Measurements from ENCODE around the gene SIAH1. TPM values are rescaled to one million over a fixed set of nuclear protein-coding genes. Genes with fewer than 3 reads are reported as not detected.
"Not testable (repeated sequence)": the region's sequence is repeated elsewhere in the genome, so short reads cannot be mapped to it uniquely, and the experiment has no call there.

The SIAH1 gene
- total RNA-seq, 2 donors from 2014 or later: 19.7 to 27.9 TPM

DNA sequence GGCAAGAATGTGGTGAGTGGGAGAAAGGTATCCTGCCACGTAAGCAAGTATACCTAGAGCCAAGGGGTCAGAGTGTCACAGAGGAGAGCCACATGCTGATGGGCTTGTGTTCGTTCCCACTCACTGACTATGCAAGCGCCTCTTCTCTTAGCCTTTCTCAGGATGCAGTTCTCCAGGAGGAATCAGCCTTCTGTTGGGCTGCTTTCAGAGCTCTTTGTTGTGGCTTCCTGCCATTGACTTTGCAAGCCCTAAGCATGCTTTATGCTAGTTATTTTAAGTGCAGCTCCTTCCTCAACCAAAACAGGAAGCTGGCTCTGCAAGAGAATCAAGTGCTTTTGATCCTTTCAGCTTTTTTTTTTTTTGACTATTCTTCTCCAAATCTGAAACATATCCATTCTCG is 66.6 kb downstream of the SIAH1 start:
- H3K9ac ChIP-seq (ENCODE audit: low read depth in 2 of 2, low read length in 2 of 2): no peak overlapping the region
- H3K36me3 ChIP-seq: no peaks in the 10 kb centered on the region
- H3K27me3 ChIP-seq: no peaks in the 10 kb centered on the region
- H3K27ac ChIP-seq: no peak overlapping the region
- H3K4me3 ChIP-seq: no peak overlapping the region
- no peaks in the 10 kb centered on the region for H3K4me1 ChIP-seq
- DNase-seq: no peak
- TF ChIP-seq, protein P1, sequence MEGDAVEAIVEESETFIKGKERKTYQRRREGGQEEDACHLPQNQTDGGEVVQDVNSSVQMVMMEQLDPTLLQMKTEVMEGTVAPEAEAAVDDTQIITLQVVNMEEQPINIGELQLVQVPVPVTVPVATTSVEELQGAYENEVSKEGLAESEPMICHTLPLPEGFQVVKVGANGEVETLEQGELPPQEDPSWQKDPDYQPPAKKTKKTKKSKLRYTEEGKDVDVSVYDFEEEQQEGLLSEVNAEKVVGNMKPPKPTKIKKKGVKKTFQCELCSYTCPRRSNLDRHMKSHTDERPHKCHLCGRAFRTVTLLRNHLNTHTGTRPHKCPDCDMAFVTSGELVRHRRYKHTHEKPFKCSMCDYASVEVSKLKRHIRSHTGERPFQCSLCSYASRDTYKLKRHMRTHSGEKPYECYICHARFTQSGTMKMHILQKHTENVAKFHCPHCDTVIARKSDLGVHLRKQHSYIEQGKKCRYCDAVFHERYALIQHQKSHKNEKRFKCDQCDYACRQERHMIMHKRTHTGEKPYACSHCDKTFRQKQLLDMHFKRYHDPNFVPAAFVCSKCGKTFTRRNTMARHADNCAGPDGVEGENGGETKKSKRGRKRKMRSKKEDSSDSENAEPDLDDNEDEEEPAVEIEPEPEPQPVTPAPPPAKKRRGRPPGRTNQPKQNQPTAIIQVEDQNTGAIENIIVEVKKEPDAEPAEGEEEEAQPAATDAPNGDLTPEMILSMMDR (IDR thresholded peaks at IDR 0.05): no peak
- intact Hi-C loops (cut with DNase I): no loop called here
- H3K9me3 ChIP-seq: no peaks in the 10 kb centered on the region

DNA sequence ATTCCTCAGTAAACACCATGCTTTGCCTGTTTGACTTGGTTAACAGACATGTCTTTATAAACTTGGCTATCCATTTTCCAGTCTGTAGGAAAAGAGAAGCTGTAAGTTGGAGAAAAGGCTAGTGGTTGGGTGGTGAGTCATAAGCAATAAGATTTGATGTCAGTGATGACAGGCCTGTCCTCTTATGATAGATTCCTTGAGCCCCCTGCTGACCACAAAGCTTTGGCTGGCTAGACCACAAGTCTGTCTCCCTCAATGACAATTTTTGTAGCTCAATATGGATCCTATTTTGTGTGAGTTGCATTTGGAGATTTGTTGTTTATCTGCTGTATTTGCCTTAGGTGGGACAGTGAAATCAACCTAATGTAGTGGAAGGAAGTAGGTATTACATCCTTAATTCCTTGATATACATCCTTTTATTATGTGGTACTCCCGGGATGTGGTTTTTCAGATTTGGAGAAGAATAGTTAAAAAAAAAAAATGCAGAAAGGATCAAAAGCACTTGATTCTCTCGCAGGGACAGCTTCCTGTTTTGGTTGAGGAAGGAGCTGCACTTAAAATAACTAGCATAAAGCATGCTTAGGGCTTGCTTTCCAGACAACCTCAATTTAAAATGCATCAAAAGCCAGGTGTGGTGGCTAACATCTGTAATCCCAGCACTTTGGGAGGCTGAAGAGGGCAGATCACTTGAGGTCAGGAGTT is 67.4 kb downstream of the SIAH1 start:
- H3K4me3 ChIP-seq: no peak overlapping the region
- intact Hi-C loops (cut with DNase I): no loop called here
- no peaks in the 10 kb centered on the region for H3K9me3 ChIP-seq
- no peaks in the 10 kb centered on the region for H3K36me3 ChIP-seq
- no peak overlapping the region for H3K9ac ChIP-seq (ENCODE audit: low read depth in 2 of 2, low read length in 2 of 2)
- TF ChIP-seq, protein P1 (IDR thresholded peaks at IDR 0.05): no peak
- no peaks in the 10 kb centered on the region for H3K27me3 ChIP-seq
- no peak overlapping the region for H3K27ac ChIP-seq
- DNase-seq: no peak
- H3K4me1 ChIP-seq: no peaks in the 10 kb centered on the region

DNA sequence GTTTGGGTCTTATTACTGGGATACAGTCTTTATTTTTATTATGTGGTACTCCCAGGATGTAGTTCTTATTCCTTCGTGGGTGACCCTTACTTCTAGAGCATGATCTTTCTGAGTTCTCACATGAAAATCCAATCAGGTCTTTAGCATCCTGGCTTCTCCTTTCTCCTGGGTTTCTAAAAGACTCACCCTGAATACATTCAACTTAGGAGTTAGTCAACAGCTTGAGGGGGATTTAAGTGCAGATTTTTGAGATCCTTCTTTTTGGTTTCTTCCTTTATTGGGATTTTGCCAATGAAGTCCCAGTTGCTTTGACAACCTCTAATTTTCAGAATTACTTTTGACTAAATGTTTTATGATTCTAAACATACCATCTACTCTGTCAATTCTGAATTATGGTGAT is 68.2 kb downstream of the SIAH1 start:
- Histone ChIP-seq H3K4me1 (no peaks in the 10 kb centered on the region), H3K4me3 (no peak overlapping the region), H3K9me3 (no peaks in the 10 kb centered on the region), H3K27me3 (no peaks in the 10 kb centered on the region), H3K27ac (no peak overlapping the region), H3K36me3 (no peaks in the 10 kb centered on the region), H3K9ac (ENCODE audit: low read depth in 2 of 2, low read length in 2 of 2) (no peak overlapping the region)
- TF ChIP-seq, protein P1 (IDR thresholded peaks at IDR 0.05): no peak
- DNase-seq: no peak
- intact Hi-C loops (cut with DNase I): no loop called here

DNA sequence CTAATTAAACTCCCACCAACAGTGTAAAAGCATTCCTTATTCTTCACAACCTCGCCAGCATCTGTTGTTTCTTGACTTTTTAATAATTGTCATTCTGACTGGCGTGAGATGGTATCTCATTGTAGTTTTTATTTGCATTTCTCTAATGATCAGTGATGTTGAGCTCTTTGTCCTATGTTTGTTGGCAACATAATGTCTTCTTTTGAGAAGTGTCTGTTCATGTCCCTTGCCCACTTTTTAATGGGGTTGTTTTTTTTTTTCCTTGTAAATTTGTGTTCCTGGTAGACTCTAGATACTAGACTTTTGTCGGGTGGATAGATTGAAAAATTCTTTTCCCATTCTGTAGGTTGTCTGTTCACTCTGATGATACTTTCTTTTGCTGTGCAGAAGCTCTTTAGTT is 71.3 kb downstream of the SIAH1 start:
- H3K4me1 ChIP-seq; H3K9me3 ChIP-seq; H3K27me3 ChIP-seq; H3K9ac ChIP-seq (ENCODE audit: low read depth in 2 of 2, low read length in 2 of 2); DNase-seq; H3K27ac ChIP-seq; intact Hi-C loops (cut with DNase I); H3K4me3 ChIP-seq; H3K36me3 ChIP-seq: not testable (repeated sequence)

DNA sequence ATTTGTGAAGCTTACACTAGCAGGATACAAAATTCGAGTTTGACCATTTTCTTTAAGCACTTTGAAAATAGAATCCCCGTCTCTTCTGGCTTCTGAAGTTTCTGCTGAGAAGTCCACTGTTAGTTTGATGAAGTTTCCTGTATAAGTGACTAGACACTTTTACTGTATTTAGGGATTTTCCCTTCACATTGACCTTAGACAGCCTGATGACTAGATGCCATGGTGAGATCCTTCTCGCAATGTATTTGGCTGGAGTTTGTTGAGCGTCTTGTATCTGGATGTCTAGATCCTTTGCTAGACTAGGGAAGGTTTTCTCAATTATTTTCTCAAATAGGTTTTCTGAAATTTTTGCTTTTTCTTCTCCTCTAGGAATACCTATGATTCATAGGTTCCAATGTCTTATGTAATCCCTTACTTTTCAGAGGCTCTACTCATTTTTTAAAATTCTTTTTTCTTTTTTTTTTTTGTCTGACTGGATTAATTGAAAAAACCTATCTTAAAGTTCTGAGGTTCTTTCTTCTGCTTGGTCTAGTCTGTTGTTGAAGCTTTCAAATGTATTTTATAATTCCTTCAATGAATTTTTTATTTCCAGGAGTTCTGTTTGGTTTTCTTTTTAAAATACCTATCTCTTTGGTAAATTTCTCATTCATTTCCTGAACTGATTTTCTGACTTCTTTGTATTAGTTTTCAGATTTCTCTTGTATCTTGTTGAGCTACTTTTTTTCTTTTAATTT is 74.1 kb downstream of the SIAH1 start:
- Histone ChIP-seq H3K9me3 (no peaks in the 10 kb centered on the region), H3K4me3 (no peak overlapping the region), H3K27ac (no peak overlapping the region), H3K36me3 (no peaks in the 10 kb centered on the region), H3K9ac (ENCODE audit: low read depth in 2 of 2, low read length in 2 of 2) (no peak overlapping the region), H3K27me3 (no peaks in the 10 kb centered on the region), H3K4me1 (no peaks in the 10 kb centered on the region)
- TF ChIP-seq, protein P1 (IDR thresholded peaks at IDR 0.05): no peak
- intact Hi-C loops (cut with DNase I): no loop called here
- no peak for DNase-seq

Other genes with a start within 250 kb of the SIAH1 start
- gene ABCC12, start 229.4 kb downstream of the SIAH1 start, total RNA-seq: not detected
- gene LONP2, start 141.1 kb downstream of the SIAH1 start, total RNA-seq: 10 to 100 TPM; 62.4 to 69.2 TPM
- not detected for gene ABCC11, start 137.9 kb downstream of the SIAH1 start, total RNA-seq
- gene N4BP1, start 224.8 kb upstream of the SIAH1 start, total RNA-seq: 10 to 100 TPM; 27.1 to 40.7 TPM